Spinal cord (tissue), 10 donors: Measurements from ENCODE around the gene RIT1. TPM values are rescaled to one million over a fixed set of nuclear protein-coding genes. Genes with fewer than 3 reads are reported as not detected.
A peak's percentile ranks its signal among the peaks of the same experiment; 100 is the strongest.

Source experiments
- DNase-seq, 6 donors: peaks; one replicate each; pipeline versions ENCODE4 v3.0.0 to v3.0.0-alpha.2; 2013 to 2015; ENCODE audit warnings: low spot score in 6 of 6, low read depth in 4 of 6
- H3K27ac ChIP-seq: one replicate; pipeline ENCODE4 v1.5.1; 2013; ENCODE audit warnings: low read depth, low read length, control low read depth
- H3K27me3 ChIP-seq: one replicate; pipeline ENCODE4 v1.6.1; 2013; ENCODE audit warnings: low read length; ENCODE audit not compliant: control insufficient read depth, insufficient read depth
- H3K36me3 ChIP-seq: one replicate; pipeline ENCODE4 v1.6.1; 2013; ENCODE audit warnings: low read length; ENCODE audit not compliant: control insufficient read depth, insufficient read depth
- H3K4me1 ChIP-seq: one replicate; pipeline ENCODE4 v1.6.1; 2013; ENCODE audit warnings: low read length; ENCODE audit not compliant: control insufficient read depth, insufficient read depth
- H3K4me3 ChIP-seq: one replicate; pipeline ENCODE4 v1.5.1; 2013; ENCODE audit warnings: low read depth, low read length, control low read depth
- H3K9me3 ChIP-seq: one replicate; pipeline ENCODE4 v1.6.1; 2013; ENCODE audit warnings: low read length; ENCODE audit not compliant: control insufficient read depth, insufficient read depth
- WGBS: methylation state at CpG from one replicate; pipeline ENCODE4 v1.1.5; 2013; ENCODE audit warnings: missing lambda C conversion rate; ENCODE audit not compliant: insufficient coverage; 5-methylcytosine and 5-hydroxymethylcytosine counted together
- polyA plus RNA-seq, 2 donors: library from polyadenylated mRNA; unstranded; fragments of 120-200 nt; gene quantifications; one replicate each; pipeline ENCODE4 v1.2.1, GENCODE V29; 2013; ENCODE audit not compliant: insufficient read length in 2 of 2
- total RNA-seq, 2 donors: library from RNA; depleted of rRNA in 1 of 2; stranded (reverse); fragments of 120-200 nt in 1 of 2; fragments of >200 nt in 1 of 2; gene quantifications; one replicate each; pipeline versions ENCODE4 v1.2.3 to v1.2.4, GENCODE V29; 2013 to 2014
- donor health status: healthy.

Gene RIT1
- total and polyA plus RNA-seq, 4 donors: 34.0 to 47.6 (median 43.6) TPM

GRCh38 chr1:155884031-155884960, 26.9 kb downstream of the RIT1 start:
- H3K36me3 ChIP-seq: peaks cover 81% of the 10 kb centered on the region
- no peak overlapping the region for H3K4me3 ChIP-seq
- no peaks in the 10 kb centered on the region for H3K9me3 ChIP-seq
- peaks cover 11% of the 10 kb centered on the region for H3K4me1 ChIP-seq
- DNase-seq: no peak
- no peaks in the 10 kb centered on the region for H3K27me3 ChIP-seq
- H3K27ac ChIP-seq: peak overlapping the region; percentile 29
- 84% methylated on average over 5 of the region's 9 CpGs for WGBS

GRCh38 chr1:155882766-155883165, 28.4 kb downstream of the RIT1 start:
- H3K9me3 ChIP-seq: no peaks in the 10 kb centered on the region
- H3K27ac ChIP-seq: no peak overlapping the region
- peaks cover 79% of the 10 kb centered on the region for H3K36me3 ChIP-seq
- no peaks in the 10 kb centered on the region for H3K27me3 ChIP-seq
- no peak overlapping the region for H3K4me3 ChIP-seq
- WGBS: no CpG with 5 or more reads among the region's 2 CpGs
- H3K4me1 ChIP-seq: peaks cover 11% of the 10 kb centered on the region
- DNase-seq: no peak

DNA sequence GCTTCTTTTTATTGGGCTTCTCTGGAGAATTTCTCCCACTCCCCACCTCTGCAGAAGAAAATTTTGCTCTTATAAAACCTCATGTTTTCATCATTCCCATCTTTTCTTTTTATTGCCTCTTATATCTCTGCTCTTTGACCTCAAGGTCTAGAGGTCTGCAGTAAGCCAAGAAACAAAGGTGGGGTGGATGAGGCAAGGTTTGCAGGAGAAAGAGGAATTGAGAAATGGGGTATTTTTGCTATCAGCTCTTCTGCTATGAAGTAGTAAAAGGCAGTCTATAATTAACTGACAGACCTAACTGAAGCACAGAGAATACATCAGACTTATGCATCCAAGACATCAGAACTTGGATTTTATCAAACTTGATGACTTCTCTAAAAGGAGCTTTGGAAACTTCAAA, 28.9 kb downstream of the RIT1 start:
- peaks cover 11% of the 10 kb centered on the region for H3K4me1 ChIP-seq
- H3K27me3 ChIP-seq: no peaks in the 10 kb centered on the region
- no peak for DNase-seq
- H3K9me3 ChIP-seq: no peaks in the 10 kb centered on the region
- H3K27ac ChIP-seq: no peak overlapping the region
- H3K36me3 ChIP-seq: peaks cover 79% of the 10 kb centered on the region
- no peak overlapping the region for H3K4me3 ChIP-seq

- Histone ChIP-seq H3K4me1 (peaks cover 11% of the 10 kb centered on the region), H3K27me3 (no peaks in the 10 kb centered on the region), H3K4me3 (no peak overlapping the region), H3K9me3 (no peaks in the 10 kb centered on the region), H3K36me3 (peaks cover 76% of the 10 kb centered on the region), H3K27ac (no peak overlapping the region)
- 96% methylated on average over 3 of the region's 6 CpGs for WGBS
- no peak for DNase-seq
These were observed 30.2 kb downstream of the RIT1 start for GRCh38 chr1:155880950-155881349.

GRCh38 chr1:155880251-155880650, 30.9 kb downstream of the RIT1 start:
- no peak for DNase-seq
- Histone ChIP-seq H3K4me3 (no peak overlapping the region), H3K4me1 (peaks cover 5% of the 10 kb centered on the region), H3K36me3 (peaks cover 74% of the 10 kb centered on the region), H3K27me3 (no peaks in the 10 kb centered on the region), H3K9me3 (no peaks in the 10 kb centered on the region), H3K27ac (no peak overlapping the region)
- WGBS: 96% methylated on average over 2 of the region's 2 CpGs

GRCh38 chr1:155877945-155878344, 33.2 kb downstream of the RIT1 start:
- H3K4me3 ChIP-seq: no peak overlapping the region
- H3K9me3 ChIP-seq: no peaks in the 10 kb centered on the region
- peaks cover 69% of the 10 kb centered on the region for H3K36me3 ChIP-seq
- H3K27ac ChIP-seq: no peak overlapping the region
- peaks cover 19% of the 10 kb centered on the region for H3K4me1 ChIP-seq
- DNase-seq: no peak
- 93% methylated on average over 2 of the region's 2 CpGs for WGBS
- no peaks in the 10 kb centered on the region for H3K27me3 ChIP-seq

DNA sequence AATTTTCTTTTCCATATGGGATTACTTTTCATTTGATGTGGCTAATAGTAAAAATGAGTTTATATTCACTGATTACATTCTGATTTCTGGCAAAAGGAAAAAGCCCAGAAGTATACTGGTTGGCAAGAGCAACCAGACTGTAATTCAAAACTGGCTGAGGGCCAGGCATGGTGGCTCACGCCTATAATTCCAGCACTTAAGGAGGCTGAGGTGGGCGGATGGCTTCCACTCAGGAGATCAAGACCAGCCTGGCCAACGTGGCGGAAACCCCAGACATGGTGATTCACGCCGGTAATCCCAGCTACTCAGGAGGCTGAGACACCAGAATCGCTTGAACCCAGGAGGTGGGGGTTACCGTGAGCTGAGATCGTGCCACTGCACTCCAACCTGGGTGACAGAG, 37.3 kb downstream of the RIT1 start:
- no peaks in the 10 kb centered on the region for H3K27me3 ChIP-seq
- H3K4me1 ChIP-seq: peaks cover 54% of the 10 kb centered on the region
- peaks cover 46% of the 10 kb centered on the region for H3K36me3 ChIP-seq
- no peaks in the 10 kb centered on the region for H3K9me3 ChIP-seq
- peak overlapping the region; percentile 94 for H3K27ac ChIP-seq
- WGBS: 45% methylated on average over 9 of the region's 9 CpGs
- H3K4me3 ChIP-seq: no peak overlapping the region
- peak in 2 of 6 donors; percentile 68 to 82 for DNase-seq

GRCh38 chr1:155872527-155872926, 38.6 kb downstream of the RIT1 start:
- Histone ChIP-seq H3K27ac (peak overlapping the region; percentile 94), H3K9me3 (no peaks in the 10 kb centered on the region), H3K4me3 (peak overlapping the region; percentile 17), H3K27me3 (no peaks in the 10 kb centered on the region), H3K4me1 (peaks cover 67% of the 10 kb centered on the region), H3K36me3 (peaks cover 49% of the 10 kb centered on the region)
- DNase-seq: peak in 5 of 6 donors; percentile 64 to 92 (median 76)
- 18% methylated on average over 5 of the region's 5 CpGs for WGBS

DNA sequence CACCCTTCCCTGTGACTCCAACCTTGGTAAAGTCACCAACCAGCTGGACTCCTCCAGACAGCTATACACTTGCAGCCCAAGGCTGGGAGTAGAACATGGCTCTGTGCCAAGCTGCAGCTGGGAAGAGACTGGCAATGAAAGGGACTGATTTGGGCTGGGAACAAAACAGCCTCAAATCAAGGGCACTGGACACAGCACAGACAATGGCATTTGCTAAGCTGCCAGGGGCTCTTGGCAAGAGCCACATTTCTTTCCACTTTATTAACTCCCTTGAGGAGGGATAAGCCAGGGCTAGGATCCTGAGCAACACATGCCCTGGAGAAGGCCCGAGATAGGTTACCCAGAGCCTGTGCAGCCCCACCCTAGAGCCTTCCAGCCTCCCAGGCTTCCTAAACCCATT, 39.8 kb downstream of the RIT1 start:
- no peaks in the 10 kb centered on the region for H3K9me3 ChIP-seq
- peak overlapping the region; percentile 94 for H3K27ac ChIP-seq
- peak; percentile 80 to 97 (median 90) for DNase-seq
- H3K4me3 ChIP-seq: no peak overlapping the region
- H3K36me3 ChIP-seq: peaks cover 45% of the 10 kb centered on the region
- H3K27me3 ChIP-seq: no peaks in the 10 kb centered on the region
- peaks cover 67% of the 10 kb centered on the region for H3K4me1 ChIP-seq
- WGBS: 17% methylated on average over 1 of the region's 1 CpG

- peaks cover 63% of the 10 kb centered on the region for H3K4me1 ChIP-seq
- no peaks in the 10 kb centered on the region for H3K9me3 ChIP-seq
- DNase-seq: no peak
- peaks cover 36% of the 10 kb centered on the region for H3K36me3 ChIP-seq
- H3K27ac ChIP-seq: peak overlapping the region; percentile 15
- no peak overlapping the region for H3K4me3 ChIP-seq
- WGBS: 95% methylated on average over 3 of the region's 8 CpGs
- no peaks in the 10 kb centered on the region for H3K27me3 ChIP-seq
These were observed 43.4 kb downstream of the RIT1 start for GRCh38 chr1:155867766-155868165.
